Right atrium auricular region (tissue), 2 donors: ENCODE results near the gene EREG. TPM values are rescaled to one million over a fixed set of nuclear protein-coding genes. Genes with fewer than 3 reads are reported as not detected.
"Not testable (repeated sequence)": the region's sequence is repeated elsewhere in the genome, so short reads cannot be mapped to it uniquely, and the experiment has no call there.

Source experiments
- DNase-seq: peaks from one replicate; pipeline ENCODE4 v3.0.0-alpha.2; 2019; ENCODE audit warnings: low spot score
- H3K27ac ChIP-seq, 2 donors: fragments of 200-600 bp; sonication (generic); 1 replicate in 1 of 2; 2 replicates in 1 of 2; pipeline ENCODE4 v1.5.1; 2016 to 2019
- H3K27me3 ChIP-seq, 2 donors: fragments of 200-600 bp; sonication (generic); one replicate each; pipeline versions ENCODE4 v1.5.1 to v1.6.0; 2017 to 2019
- H3K36me3 ChIP-seq: fragments of 200-600 bp; sonication (generic); one replicate; pipeline ENCODE4 v1.5.1; 2016
- H3K4me1 ChIP-seq, 2 donors: fragments of 200-600 bp; sonication (generic); one replicate each; pipeline versions ENCODE4 v1.5.1 to v1.6.0; 2017 to 2019
- H3K4me3 ChIP-seq, 2 donors: fragments of 200-600 bp; sonication (generic); 1 replicate in 1 of 2; 2 replicates in 1 of 2; pipeline ENCODE4 v1.5.1; 2017 to 2019; ENCODE audit warnings: mild to moderate bottlenecking in 1 of 2, moderate library complexity in 1 of 2
- H3K9me3 ChIP-seq, 2 donors: fragments of 200-600 bp; sonication (generic); one replicate each; pipeline ENCODE4 v1.5.1; 2019
- CTCF ChIP-seq, 2 donors: fragments of 200-600 bp; sonication (generic); IDR thresholded peaks; one replicate each; pipeline ENCODE4 v1.5.1; 2019; ENCODE audit warnings: antibody characterized with exemption in 2 of 2
- total RNA-seq, 2 donors: library from RNA; depleted of rRNA; stranded (reverse); fragments of >200 nt; gene quantifications; one replicate each; pipeline ENCODE4 v1.1.0, GENCODE V29; 2016

The EREG gene
- total RNA-seq, 2 donors from 2014 or later = 0.31 to 3.1 TPM

DNA sequence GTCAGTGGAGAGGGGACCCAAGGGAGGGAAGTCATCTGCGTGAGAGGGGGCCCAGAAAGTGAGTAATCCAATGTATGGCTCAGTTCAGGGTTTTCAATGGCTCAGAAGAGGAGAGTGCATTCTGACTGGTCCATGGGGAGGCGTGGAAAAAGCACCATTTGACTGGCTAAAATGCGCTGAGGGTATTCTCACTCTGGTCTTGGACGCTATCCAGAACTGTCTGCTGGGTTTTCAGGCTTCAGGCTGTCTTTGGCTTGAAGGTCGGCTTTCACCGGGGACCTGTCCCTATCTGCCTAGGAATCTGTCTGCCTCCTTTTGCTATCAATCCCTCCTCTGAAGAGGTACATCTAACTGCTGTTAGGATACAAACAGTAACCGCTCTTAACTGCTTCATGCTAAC lies 30.3 kb upstream of the EREG start:
- no peaks in the 10 kb centered on the region for H3K36me3 ChIP-seq
- H3K4me3 ChIP-seq = no peak overlapping the region
- no peaks in the 10 kb centered on the region for H3K9me3 ChIP-seq
- H3K4me1 ChIP-seq = no peaks in the 10 kb centered on the region
- no peaks in the 10 kb centered on the region for H3K27me3 ChIP-seq
- no peak for TF ChIP-seq CTCF (IDR thresholded peaks at IDR 0.05)
- H3K27ac ChIP-seq = no peak overlapping the region
- DNase-seq = no peak

- no peak overlapping the region for H3K27ac ChIP-seq
- no peaks in the 10 kb centered on the region for H3K9me3 ChIP-seq
- H3K4me1 ChIP-seq = no peaks in the 10 kb centered on the region
- no peaks in the 10 kb centered on the region for H3K36me3 ChIP-seq
- H3K27me3 ChIP-seq = no peaks in the 10 kb centered on the region
- H3K4me3 ChIP-seq = no peak overlapping the region
- no peak for DNase-seq
- no peak for TF ChIP-seq CTCF (IDR thresholded peaks at IDR 0.05)
These were observed 29.5 kb upstream of the EREG start for GRCh38 chr4:74335341-74336021.

DNA sequence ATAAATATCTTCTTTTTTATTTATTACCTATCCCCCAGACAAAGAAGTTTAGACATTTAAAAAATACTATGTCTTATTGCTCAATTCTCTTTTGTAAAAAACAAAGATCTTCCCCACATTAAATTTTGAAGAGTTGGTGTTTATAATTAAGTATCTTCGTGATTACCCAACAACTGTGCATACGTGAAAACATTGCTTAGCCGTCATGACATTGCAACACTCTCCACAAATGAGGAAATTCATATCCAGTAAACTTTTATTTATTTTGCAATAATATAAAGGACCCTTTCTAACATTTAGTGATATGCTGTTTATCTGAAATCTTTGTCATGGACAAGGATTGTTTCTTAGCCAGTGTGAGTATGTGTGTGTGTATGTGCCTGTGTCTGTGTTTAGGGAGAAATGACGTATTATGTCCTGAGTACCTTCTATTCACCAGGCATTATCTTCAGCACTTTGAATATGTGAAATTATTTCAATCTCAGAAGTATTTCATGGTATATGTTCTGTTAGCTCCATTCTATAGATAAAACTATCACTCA lies 26.1 kb upstream of the EREG start:
- no peak overlapping the region for H3K27ac ChIP-seq
- no peak for DNase-seq
- H3K9me3 ChIP-seq = peaks cover 0 to 2% of the 10 kb centered on the region in 2 donors
- no peaks in the 10 kb centered on the region for H3K4me1 ChIP-seq
- H3K4me3 ChIP-seq = no peak overlapping the region
- TF ChIP-seq CTCF (IDR thresholded peaks at IDR 0.05) = no peak
- H3K36me3 ChIP-seq = no peaks in the 10 kb centered on the region
- H3K27me3 ChIP-seq = no peaks in the 10 kb centered on the region

GRCh38 chr4:74339501-74339900 lies 25.4 kb upstream of the EREG start:
- Histone ChIP-seq H3K4me3 (no peak overlapping the region), H3K27ac (no peak overlapping the region), H3K4me1 (no peaks in the 10 kb centered on the region)

GRCh38 chr4:74340421-74340820 lies 24.5 kb upstream of the EREG start:
- H3K4me3 ChIP-seq, H3K36me3 ChIP-seq, H3K27me3 ChIP-seq, H3K4me1 ChIP-seq, H3K27ac ChIP-seq, DNase-seq: not testable (repeated sequence)
- peaks cover 0 to 11% of the 10 kb centered on the region in 2 donors for H3K9me3 ChIP-seq

More at GRCh38 chr4:74339501-74339900, 25.4 kb upstream of the EREG start:
- Histone ChIP-seq H3K27me3 (no peaks in the 10 kb centered on the region), H3K9me3 (peaks cover 0 to 9% of the 10 kb centered on the region in 2 donors), H3K36me3 (no peaks in the 10 kb centered on the region)
- DNase-seq = no peak
- no peak for TF ChIP-seq CTCF (IDR thresholded peaks at IDR 0.05)

- no peak for DNase-seq
- H3K36me3 ChIP-seq = no peaks in the 10 kb centered on the region
- no peaks in the 10 kb centered on the region for H3K27me3 ChIP-seq
- no peak overlapping the region for H3K4me3 ChIP-seq
- no peaks in the 10 kb centered on the region for H3K4me1 ChIP-seq
- TF ChIP-seq CTCF (IDR thresholded peaks at IDR 0.05) = no peak
- peaks cover 0 to 11% of the 10 kb centered on the region in 2 donors for H3K9me3 ChIP-seq
- H3K27ac ChIP-seq = no peak overlapping the region
These were observed 20.9 kb upstream of the EREG start for GRCh38 chr4:74344031-74344430.
